ENCODE data around the gene RCBTB1.
"Not testable (repeated sequence)": the region's sequence is repeated elsewhere in the genome, so short reads cannot be mapped to it uniquely, and the experiment has no call there.

The RCBTB1 gene

DNA sequence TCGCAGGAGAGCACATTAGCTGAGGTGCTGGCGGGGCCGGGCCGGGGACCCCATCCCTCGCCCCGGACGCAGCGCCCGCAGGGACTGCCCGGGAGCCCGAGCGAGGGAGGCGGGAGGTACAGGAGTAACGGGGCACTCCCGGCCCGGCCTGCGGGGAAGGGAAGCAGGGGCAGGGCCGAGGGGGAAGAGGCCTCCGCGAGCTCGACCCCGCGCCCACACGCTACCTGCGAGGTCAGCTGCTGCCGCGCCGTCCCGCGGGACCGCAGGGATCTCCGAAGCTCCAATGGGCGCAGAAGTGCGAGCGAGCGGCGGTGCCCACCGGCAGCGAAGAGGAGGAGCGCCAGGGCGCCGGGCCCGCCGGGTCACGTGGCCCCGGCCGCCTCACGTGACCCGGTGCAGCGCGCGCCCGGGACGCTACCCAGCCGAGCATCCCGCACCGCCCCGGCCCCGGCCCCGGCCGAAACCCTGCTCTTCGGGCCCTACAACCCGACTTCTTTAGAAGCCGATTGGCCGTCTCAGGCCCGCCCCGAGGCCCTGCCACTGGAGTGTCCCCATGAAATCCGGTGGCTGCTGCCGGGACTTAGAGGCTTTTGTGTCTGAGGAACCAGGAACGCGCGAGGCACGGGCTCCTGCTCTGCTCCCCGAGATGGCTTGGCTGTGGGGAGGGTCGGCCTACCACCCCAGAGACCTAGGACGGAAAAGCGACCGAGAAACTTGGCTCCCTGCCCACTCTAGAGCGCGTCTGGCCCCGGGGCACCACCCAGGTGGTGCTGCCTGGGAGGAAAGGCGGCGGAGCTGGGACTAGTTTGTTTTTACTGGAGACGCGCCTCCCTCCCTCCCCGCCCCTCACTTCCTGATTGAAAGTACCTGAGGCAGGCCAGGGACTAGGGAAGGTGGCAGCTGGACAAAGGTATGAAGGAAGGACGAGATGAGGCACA is at the start of gene RCBTB1:
Gene RCBTB1, minus strand, starts transcription at position 339 of the 938 bp plus-strand sequence. CDS start 18,279 bp downstream, outside the sequence.
- peak; percentile 21 for DNase-seq

DNA sequence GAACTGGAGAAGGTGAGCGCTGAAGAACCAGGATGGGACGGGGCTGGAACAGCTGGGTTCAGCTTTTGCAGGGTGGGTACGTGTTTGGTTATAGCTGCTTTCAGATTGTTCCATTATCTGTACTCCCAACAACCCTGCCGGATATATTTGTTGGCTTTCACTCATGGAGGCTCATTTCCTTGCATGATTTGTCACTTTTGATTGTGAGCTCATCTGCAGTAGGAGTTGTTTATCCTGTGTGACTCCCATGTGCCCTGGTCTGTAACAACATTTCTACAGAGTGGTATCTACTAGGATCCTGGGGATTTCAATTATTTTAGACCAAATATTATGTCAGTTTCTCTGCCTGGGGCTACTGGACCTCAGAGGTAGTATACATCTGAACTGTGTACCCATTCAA is 48.4 kb upstream of the RCBTB1 start:
- DNase-seq = no peak

GRCh38 chr13:49632156-49632555 is 46.8 kb upstream of the RCBTB1 start:
- DNase-seq = no peak

DNA sequence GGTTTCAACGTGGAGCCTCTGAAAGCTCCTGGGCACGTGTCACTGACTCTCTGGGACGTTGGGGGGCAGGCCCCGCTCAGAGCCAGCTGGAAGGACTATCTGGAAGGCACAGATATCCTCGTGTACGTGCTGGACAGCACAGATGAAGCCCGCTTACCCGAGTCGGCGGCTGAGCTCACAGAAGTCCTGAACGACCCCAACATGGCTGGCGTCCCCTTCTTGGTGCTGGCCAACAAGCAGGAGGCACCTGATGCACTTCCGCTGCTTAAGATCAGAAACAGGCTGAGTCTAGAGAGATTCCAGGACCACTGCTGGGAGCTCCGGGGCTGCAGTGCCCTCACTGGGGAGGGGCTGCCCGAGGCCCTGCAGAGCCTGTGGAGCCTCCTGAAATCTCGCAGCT is 45.2 kb upstream of the RCBTB1 start:
- no peak for DNase-seq

DNA sequence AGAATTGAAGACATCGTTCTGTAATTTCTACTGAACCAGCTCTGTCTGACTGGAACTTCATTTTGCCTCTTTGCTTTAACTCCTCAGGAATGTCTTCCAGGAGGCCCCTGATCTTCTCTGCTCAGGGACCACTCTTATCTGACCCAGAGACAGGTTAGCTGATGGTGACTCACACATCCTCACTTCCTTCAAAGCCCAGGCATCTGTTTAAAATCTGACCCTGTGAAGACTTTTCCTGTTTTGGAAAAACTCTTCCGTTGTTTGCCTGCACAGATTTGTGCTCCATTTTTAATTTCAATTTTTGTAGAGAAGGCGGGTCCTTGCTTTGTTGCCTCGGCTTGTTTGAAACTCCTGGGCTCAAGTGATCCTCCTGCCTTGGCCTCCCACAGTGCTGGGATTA is 44.6 kb upstream of the RCBTB1 start:
- no peak for DNase-seq

DNA sequence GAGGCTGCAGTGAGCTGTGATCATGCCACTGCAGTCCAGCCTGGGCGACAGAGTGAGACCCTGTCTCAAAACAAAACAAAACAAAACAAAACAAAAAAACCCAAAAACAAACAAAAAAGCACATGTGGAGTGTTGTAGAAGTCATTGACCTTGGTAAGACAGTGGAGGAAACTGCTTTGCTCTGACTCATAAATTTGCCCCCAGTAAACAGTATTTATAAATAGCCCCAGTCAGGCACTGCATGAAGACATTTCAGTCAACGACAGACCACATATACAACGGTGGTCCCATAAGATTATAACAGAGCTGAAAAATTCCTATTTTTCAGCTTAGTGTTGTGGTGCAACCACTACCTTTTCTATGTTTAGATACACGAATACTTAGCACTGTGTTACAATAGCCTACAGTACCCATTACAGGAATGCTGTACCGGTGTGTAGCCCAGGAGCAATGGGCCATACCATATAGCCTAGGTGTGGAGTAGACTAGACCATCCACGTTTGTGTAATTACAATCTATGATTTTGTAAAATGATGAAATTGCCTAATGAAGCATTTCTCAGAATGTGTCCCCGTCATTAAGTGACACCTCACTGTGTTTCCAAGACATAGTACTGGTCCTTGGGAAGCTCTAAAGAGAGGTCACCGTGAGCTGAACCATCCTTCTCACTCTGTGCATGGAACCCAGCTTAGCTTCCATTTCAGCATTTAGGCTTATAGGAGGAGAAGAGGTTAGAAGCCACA is 44.0 kb upstream of the RCBTB1 start:
- DNase-seq = no peak

DNA sequence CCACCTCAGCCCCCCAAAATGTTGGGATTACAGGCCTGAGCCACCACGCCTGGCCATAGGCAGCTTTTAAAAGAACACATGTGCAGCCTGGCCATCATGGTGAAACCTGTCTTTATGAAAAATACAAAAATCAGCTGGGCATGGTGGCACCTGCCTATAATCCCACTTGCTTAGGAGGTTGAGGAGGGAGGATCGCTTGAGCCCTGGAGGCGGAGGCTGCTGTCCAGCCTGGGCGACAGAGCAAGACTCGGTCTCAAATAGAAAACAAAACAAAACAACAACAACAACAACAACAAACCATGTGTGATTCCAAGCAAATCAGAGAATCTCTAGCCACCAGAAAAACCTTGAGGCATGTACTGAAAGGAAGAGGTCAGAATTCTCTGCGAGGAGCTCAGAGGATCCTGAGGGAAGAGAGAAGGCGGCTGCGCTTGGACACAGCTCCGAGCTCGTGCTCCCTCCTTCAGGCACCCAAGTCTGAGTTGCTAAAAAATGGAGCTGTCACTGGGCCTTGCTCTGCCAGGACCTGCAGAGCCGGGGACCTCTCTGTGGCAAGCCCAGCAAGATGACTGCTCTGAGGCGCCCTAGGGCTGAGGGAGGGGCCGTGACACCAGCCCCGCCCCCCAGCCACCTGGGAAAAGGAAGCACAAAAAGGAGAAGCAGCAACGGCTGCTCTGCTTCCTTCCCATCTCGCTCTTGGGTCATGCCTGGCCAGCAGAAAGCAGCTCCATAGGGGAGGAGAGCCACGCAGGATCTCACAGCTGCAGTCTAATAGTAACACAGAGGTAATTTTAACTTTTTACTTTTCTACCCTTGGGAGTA is 42.7 kb upstream of the RCBTB1 start, which contains the start of gene ARL11:
Gene ARL11, plus strand, starts transcription at position 677 of the 822 bp plus-strand sequence. CDS start 1,941 bp downstream, outside the sequence.
- DNase-seq = no peak

DNA sequence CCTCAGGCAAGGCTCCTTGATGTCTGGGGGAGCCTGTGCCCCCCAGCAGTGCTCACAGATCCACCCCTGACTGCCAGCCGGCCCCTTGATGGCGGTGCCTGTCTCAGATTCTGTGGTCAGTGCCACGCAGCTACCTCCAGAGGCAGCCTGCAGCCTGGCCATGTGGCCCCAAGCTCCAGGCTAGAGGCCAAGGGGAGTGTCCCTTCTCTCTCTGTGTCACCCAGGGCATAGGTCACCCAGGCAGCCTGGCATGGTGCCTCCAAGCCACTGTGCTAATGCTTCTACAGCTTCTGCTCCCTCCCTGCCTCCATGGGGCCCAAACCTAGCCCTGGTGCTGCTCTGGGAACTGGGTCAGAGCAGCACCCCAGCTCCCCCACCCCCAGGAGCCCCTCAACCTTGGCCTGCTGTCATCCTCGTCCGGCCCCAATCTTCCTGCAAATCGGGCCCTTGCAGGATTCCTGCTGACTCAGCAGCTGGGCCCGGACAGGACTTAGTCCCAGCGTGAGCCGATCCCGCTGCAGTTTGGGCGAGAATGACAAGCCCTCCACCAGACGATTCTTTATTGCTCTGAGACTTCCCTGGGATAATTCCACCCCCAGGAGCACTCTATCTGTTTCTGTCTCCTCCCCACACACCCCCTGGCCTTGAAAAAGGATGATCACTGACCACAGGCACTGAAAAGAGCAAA is 40.2 kb upstream of the RCBTB1 start:
- no peak for DNase-seq

DNA sequence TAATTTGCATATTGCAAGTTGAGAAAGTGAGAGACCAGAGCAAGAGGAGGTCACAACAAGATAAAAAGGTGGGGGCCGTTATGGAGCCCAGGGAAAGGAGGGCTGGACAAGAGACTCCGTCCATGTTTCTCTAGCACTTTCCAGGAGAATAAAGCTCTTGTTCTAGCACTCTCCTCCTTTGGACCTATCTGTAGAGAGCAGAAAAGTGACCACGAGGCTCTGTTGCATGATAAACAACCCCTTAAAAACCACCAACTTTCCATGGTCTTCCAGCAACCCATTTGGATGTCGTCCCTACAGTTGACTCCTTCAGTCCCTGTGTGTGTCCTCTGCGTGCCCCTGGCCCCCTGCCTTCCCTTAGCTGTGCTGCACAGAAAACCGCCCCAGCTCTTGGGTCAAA is 38.9 kb upstream of the RCBTB1 start:
- DNase-seq = no peak

DNA sequence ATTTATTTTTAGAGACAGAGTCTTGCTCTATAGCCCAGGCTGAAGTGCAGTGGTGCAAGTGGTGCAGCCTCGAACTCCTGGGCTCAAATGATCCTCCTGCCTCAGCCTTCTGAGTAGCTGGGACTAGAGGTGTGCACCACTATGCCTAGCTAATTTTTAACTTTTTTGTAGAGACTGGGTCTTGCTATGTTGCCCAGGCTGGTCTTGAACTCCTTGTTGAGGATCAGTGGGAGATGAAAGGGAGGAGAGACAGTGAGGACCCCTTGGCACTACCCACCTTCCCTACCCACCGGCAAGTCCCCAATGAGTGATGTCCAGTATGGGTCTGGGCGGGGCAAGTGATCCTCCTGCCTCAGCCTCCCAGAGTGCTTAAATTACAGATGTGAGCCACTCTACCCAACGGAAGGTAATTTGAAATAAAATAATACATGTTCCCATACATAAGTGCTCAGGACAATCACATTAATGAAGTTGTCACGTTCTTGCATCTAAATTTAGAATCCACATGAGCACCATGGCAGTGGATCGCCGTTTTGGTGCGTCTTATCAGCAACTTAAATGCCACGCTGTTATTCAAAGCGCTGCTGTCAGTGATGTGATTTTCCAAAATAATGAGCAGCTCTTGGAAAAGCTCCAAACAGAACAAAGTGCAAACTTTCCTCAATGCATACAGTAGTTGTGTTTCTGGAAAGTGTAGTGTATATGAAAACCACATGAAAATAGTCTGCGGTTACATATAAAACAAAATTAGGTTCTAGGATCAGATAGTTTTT is 37.0 kb upstream of the RCBTB1 start:
- DNase-seq = no peak

DNA sequence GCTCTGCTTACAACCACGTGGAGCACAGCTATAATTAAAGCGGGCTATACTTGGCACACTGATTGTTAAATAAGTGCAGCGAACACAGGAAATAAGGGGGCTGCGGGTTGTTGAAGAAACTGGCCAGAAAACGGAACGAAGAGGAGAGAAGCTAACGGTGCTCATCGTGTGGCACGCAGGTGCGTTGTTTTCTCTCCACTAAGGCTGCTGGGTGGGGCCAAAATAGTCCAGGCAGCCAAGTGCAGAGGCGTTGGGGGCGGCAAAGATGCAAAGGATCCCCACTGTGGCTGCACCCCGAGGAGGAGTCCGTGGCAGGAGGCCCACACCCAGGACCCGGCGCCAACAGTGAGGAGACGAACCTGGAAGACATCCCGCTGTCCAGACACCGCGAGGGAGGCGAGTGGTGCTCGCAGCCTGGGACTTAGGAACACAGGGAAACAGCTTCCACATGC is 34.8 kb upstream of the RCBTB1 start:
- DNase-seq = no peak

DNA sequence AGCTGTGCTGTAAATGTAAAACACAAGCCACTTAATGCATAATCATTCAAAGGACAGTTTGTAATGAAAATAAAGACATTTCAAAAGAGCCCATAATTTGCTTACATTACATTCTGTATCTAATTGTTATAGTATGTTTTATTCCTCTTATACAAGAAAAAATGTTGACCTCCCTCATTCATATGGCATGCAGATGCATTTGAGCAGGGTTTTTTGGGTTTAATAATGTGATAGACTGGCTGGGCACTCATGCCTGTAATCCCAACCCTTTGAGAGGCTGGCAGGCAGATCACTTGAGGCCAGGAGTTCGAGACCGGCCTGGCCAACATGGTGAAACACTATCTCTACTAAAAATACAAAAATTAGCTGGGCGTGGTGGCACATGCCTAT is 31.3 kb upstream of the RCBTB1 start:
- DNase-seq = no peak

- no peak for DNase-seq
Observed at GRCh38 chr13:49615836-49616675, 30.7 kb upstream of the RCBTB1 start.

GRCh38 chr13:49612042-49612441 is 26.7 kb upstream of the RCBTB1 start:
- DNase-seq = not testable (repeated sequence)

DNA sequence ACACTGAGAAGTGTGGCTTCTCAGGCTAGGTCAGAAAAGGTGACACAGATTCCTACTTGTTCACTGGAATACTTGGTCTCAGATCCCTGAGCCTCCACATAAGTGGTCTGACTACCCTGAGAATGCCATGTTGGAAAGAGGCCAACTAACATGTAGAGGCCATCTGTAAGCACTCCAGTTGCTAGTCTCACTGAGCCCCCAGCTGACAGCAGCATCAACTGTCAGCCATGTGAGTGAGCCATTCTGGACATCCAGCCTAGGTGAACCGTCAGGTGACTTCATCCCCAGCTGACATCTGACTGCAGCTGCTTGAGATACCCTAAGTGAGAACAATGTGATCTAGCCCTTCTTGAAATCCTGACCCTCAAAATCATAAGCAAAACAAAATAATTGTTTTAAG is 24.8 kb upstream of the RCBTB1 start:
- DNase-seq = no peak

GRCh38 chr13:49608651-49609331 is 23.4 kb upstream of the RCBTB1 start:
- DNase-seq = no peak

- DNase-seq = no peak
Observed at GRCh38 chr13:49607761-49608160, 22.4 kb upstream of the RCBTB1 start.

DNA sequence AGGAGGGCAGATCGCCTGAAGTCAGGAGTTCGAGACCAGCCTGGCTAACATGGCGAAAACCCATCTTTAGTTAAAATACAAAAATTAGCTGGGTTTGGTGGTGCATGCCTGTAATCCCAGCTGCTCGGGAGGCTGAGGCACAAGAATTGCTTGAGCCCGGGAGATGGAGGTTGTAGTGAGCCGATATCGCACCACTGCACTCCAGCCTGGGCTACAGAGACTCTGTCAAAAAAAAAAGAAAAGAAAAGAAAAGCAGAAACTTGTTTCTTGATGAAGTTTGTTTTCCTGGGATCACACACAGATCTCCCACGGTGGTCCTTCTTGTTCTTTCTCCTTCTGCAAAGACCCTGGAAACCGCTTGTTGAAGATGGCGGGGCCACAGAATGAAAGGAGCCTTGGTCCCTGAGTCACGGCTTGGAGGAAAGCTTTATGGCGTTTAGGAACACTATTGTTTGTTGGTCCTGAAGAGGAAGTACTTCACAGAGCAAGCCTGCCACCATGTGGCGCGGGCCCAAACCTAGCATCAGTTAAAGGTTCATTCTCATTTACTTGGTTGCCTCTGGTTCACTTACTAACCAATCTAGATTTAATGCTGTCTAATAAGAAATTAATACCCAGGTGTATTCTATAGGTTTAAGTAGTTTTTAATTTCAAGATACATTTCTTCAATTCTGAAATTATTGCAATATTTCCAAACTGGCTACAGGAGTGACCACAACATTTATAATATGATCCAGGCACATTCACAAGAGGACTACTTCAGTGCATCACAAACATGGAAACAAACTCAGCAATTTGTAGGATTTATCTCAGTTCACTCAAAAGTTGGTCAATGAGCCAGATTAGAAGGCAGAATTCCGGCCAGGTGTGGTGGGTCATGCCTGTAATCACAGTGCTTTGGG is 21.6 kb upstream of the RCBTB1 start:
- DNase-seq = peak; percentile 51

GRCh38 chr13:49604570-49604969 is 19.2 kb upstream of the RCBTB1 start:
- no peak for DNase-seq

Data from NCI-H2107 (cell line).